Inflammatory macrophage treated with lipopolysaccharide for 4 hours (primary cell): Measurements from ENCODE around the gene RABGAP1L.
"Not testable (repeated sequence)": the region's sequence is repeated elsewhere in the genome, so short reads cannot be mapped to it uniquely, and the experiment has no call there.

Experiments
- DNase-seq: peaks from one replicate; pipeline ENCODE4 v3.0.0-alpha.2; 2020

Gene RABGAP1L

GRCh38 chr1:174247472-174247871, 88.2 kb downstream of the RABGAP1L start:
- DNase-seq, result no peak

- DNase-seq, result no peak
Observed at GRCh38 chr1:174248041-174248440, 88.7 kb downstream of the RABGAP1L start.

GRCh38 chr1:174256386-174256785, 97.1 kb downstream of the RABGAP1L start:
- DNase-seq, result not testable (repeated sequence)

- peak; percentile 51 for DNase-seq
Observed at GRCh38 chr1:174258148-174258550, 98.8 kb downstream of the RABGAP1L start.

GRCh38 chr1:174262349-174263241, 103.3 kb downstream of the RABGAP1L start:
- peak; percentile 58 for DNase-seq

- peak; percentile 56 for DNase-seq
Observed at GRCh38 chr1:174265282-174265681, 106.0 kb downstream of the RABGAP1L start.

GRCh38 chr1:174266476-174266875, 107.2 kb downstream of the RABGAP1L start:
- peak; percentile 12 for DNase-seq

- DNase-seq, result peak; percentile 1
Observed at GRCh38 chr1:174266991-174267612, 107.8 kb downstream of the RABGAP1L start.

GRCh38 chr1:174269989-174270651, 110.8 kb downstream of the RABGAP1L start:
- no peak for DNase-seq

- no peak for DNase-seq
Observed at GRCh38 chr1:174273190-174273589, 113.9 kb downstream of the RABGAP1L start.

- no peak for DNase-seq
Observed at GRCh38 chr1:174273776-174274175, 114.5 kb downstream of the RABGAP1L start.

GRCh38 chr1:174274452-174274851, 115.1 kb downstream of the RABGAP1L start:
- DNase-seq, result no peak

GRCh38 chr1:174274884-174275283, 115.6 kb downstream of the RABGAP1L start:
- no peak for DNase-seq

GRCh38 chr1:174276087-174276486, 116.8 kb downstream of the RABGAP1L start:
- DNase-seq, result no peak

- no peak for DNase-seq
Observed at GRCh38 chr1:174284052-174284451, 124.7 kb downstream of the RABGAP1L start.

GRCh38 chr1:174286042-174286441, 126.7 kb downstream of the RABGAP1L start:
- DNase-seq, result no peak

- DNase-seq, result no peak
Observed at GRCh38 chr1:174289644-174290310, 130.5 kb downstream of the RABGAP1L start.

- DNase-seq, result no peak
Observed at GRCh38 chr1:174291059-174291458, 131.7 kb downstream of the RABGAP1L start.

GRCh38 chr1:174296309-174296708, 137.0 kb downstream of the RABGAP1L start:
- no peak for DNase-seq

GRCh38 chr1:174297351-174297750, 138.0 kb downstream of the RABGAP1L start:
- DNase-seq, result no peak

GRCh38 chr1:174301295-174302077, 142.2 kb downstream of the RABGAP1L start:
- DNase-seq, result no peak

- DNase-seq, result no peak
Observed at GRCh38 chr1:174308604-174309003, 149.3 kb downstream of the RABGAP1L start.
